GM20000 (cell line): Measurements from ENCODE around the gene ARL9.
A peak's percentile ranks its signal among the peaks of the same experiment; 100 is the strongest.

Experiments used
- DNase-seq: peaks from one replicate; pipeline ENCODE4 v3.0.0; 2012; ENCODE audit warnings: low spot score
- CTCF ChIP-seq: IDR thresholded peaks from 2 replicates; pipeline ENCODE4 v1.5.1; 2012; ENCODE audit warnings: mild to moderate bottlenecking, control low read depth; ENCODE audit errors: extremely low read depth, missing control alignments

The ARL9 gene

GRCh38 chr4:56532239-56532638, 26.6 kb downstream of the ARL9 start:
- TF ChIP-seq CTCF = no peak

GRCh38 chr4:56535915-56536314, 30.3 kb downstream of the ARL9 start:
- no peak for DNase-seq
- no peak for TF ChIP-seq CTCF

More at GRCh38 chr4:56532239-56532638, 26.6 kb downstream of the ARL9 start:
- no peak for DNase-seq

GRCh38 chr4:56537147-56537546, 31.6 kb downstream of the ARL9 start:
- no peak for DNase-seq
- TF ChIP-seq CTCF = no peak

GRCh38 chr4:56540826-56541225, 35.2 kb downstream of the ARL9 start:
- no peak for DNase-seq

GRCh38 chr4:56544573-56545131, 39.1 kb downstream of the ARL9 start:
- peak; percentile 100 for TF ChIP-seq CTCF
- peak; percentile 85 for DNase-seq

More at GRCh38 chr4:56540826-56541225, 35.2 kb downstream of the ARL9 start:
- no peak for TF ChIP-seq CTCF

GRCh38 chr4:56550642-56551041, 45.1 kb downstream of the ARL9 start:
- no peak for TF ChIP-seq CTCF
- no peak for DNase-seq

GRCh38 chr4:56551516-56551915, 45.9 kb downstream of the ARL9 start:
- no peak for DNase-seq
- TF ChIP-seq CTCF = no peak
